ENCODE results near the gene PRDM10.
A peak's percentile ranks its signal among the peaks of the same experiment; 100 is the strongest.

PRDM10 gene

DNA sequence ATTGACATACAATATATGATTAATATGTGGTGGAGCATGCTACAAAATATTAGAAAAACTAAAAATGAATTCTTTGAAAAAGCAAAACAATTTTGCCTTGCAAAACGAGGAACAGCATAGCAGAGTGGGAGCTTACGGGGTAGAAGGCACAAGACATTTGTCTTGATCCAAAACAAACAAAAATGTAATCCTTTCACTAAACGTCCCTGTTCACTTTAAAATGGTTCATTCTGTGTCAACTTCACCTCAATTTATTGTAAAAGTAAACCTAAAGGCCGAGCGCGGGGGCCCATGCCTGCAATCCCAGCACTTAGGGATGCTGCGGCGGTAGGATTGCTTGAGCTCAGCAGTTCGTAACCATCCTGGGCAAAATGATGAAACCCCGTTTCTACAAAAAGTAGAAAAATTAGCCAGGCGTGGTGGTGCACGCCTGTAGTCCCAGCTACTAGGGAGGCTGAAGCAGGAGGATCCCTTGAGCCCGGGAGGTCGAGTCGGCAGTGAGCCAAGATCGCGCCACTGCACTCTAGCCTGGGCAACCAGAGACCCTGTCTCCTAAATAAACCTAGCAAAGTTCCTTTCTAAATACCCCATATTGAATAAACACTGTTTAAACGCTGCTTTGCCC lies 2.0 kb downstream of the PRDM10 start:
- TF ChIP-seq GATA1 (IDR thresholded peaks at IDR 0.05; ENCODE audit: low read depth, low read length): no peak
- TF ChIP-seq POLR2A (IDR thresholded peaks at IDR 0.05; ENCODE audit: low read length): no peak
- DNase-seq: peak in 1 of 2 experiments; percentile 39

DNA sequence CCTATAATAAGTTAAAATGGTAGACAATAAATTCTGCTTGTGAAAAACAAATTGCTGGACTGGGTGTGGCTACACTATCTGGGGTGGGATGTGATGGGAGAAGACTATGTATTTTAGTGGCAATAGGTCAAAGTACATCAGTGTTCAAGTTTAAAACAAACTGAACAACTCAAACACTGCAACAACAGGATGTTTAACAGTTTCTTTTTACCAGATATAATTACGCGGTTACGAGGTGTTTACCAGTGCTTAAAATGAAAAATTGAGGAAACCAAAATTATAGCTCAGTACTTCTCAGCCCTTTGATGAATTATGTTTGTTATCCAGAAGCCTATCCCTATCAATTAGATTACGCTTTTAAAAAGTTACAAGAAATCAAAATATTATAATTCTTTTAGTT lies 3.2 kb downstream of the PRDM10 start:
- no peak for TF ChIP-seq POLR2A (IDR thresholded peaks at IDR 0.05; ENCODE audit: low read length)
- no peak for TF ChIP-seq GATA1 (IDR thresholded peaks at IDR 0.05; ENCODE audit: low read depth, low read length)
- DNase-seq: peak in 1 of 2 experiments; percentile 13

GRCh38 chr11:129998905-129999304 lies 3.7 kb downstream of the PRDM10 start:
- TF ChIP-seq POLR2A (IDR thresholded peaks at IDR 0.05; ENCODE audit: low read length) (no peak), GATA1 (IDR thresholded peaks at IDR 0.05; ENCODE audit: low read depth, low read length) (no peak)
- DNase-seq: no peak

DNA sequence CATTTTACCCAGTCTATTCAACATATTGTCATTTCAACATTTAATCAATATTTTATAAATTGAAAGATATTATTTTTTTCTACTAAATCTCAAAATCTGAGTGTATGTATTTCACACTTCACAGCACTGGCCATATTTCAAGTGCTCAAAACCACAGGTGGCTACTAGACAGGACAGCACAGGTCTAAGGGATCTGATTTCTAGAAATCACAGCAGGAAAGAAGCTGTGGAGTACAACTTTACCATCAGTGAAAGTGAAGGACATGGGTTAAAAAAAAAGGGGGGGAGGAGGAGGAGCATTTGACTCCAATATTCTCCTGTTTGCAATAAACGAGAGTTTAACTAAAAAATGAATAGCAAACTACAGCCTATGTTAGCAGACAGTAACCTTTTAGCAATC lies 4.5 kb downstream of the PRDM10 start:
- TF ChIP-seq GATA1 (IDR thresholded peaks at IDR 0.05; ENCODE audit: low read depth, low read length): no peak
- TF ChIP-seq POLR2A (IDR thresholded peaks at IDR 0.05; ENCODE audit: low read length): no peak

DNA sequence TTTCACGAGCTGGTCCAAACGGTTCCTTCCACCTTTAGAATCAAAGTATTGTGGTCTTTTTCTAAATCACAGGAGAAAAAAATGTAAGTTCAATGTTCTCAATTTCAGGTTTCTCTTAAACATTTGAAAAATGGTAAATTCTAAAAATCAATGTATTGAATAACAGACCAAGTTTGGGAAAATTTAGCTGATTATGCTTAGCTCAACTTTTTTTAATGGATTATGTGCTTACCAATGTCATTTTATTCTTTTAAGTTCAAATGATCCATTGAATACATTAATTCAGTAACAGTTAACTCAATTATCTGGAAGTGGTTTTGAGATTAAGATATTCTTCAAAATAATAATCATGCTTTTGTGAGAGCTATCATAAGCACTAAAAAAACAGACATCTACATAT lies 5.1 kb downstream of the PRDM10 start:
- TF ChIP-seq POLR2A (IDR thresholded peaks at IDR 0.05; ENCODE audit: low read length) (no peak), GATA1 (IDR thresholded peaks at IDR 0.05; ENCODE audit: low read depth, low read length) (no peak)
- no peak for DNase-seq

More for the DNA sequence above, 4.5 kb downstream of the PRDM10 start:
- DNase-seq: no peak

DNA sequence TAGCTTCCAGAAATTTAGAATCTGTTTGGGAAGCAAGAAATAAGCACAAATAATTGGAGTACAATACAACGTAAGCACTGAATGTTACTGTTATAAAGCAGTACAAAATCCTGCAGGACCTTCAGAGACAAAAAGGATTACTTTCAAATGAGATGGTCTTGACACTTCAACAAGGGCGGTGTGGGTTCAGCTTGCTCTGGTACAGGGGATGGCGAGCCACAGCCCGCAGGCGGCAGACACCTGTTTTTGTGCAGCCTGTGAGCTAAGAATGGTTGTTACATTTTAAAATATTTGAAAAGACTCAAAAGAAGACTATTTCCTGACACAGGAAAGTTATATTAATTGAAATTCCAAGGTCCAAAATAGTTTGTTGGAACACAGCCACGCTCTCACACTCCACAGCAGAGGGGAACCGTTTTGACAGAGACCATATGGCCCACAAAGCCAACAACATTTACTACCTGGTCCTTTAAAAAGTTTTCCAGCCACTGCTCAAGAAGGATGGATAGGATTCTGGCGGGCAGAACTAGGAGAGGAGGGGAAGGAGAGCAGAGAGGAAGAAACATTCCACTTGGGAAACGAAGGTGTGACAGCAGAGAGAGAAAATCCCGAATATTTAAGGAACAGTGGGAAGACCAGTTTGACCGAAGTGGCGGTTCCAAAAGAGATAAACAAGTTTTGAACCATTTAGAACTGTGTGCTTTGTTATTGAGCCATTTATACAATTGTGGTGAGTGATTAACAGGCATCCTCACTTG lies 6.3 kb downstream of the PRDM10 start:
- TF ChIP-seq GATA1 (IDR thresholded peaks at IDR 0.05; ENCODE audit: low read depth, low read length): no peak
- TF ChIP-seq POLR2A (IDR thresholded peaks at IDR 0.05; ENCODE audit: low read length): no peak
- DNase-seq: no peak

DNA sequence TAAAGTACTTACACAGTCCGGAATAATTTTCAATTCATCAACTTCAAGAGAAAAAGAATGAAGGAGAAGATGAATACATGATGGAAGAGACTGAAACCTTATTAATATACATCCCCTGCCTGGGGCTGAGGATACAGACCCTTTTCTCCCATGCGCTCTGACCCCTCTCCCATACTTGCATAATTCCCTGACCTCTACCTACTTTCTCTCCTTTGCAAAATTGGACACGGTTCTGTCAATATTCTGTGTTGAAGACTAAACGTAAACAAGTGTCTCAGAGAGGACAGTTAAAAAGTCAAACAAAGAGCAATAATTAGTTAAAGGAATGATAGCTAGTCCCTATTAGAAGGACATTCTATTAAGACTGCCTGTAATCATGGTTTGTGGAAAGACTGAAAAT lies 7.5 kb downstream of the PRDM10 start:
- TF ChIP-seq GATA1 (IDR thresholded peaks at IDR 0.05; ENCODE audit: low read depth, low read length) (no peak), POLR2A (IDR thresholded peaks at IDR 0.05; ENCODE audit: low read length) (no peak)

DNA sequence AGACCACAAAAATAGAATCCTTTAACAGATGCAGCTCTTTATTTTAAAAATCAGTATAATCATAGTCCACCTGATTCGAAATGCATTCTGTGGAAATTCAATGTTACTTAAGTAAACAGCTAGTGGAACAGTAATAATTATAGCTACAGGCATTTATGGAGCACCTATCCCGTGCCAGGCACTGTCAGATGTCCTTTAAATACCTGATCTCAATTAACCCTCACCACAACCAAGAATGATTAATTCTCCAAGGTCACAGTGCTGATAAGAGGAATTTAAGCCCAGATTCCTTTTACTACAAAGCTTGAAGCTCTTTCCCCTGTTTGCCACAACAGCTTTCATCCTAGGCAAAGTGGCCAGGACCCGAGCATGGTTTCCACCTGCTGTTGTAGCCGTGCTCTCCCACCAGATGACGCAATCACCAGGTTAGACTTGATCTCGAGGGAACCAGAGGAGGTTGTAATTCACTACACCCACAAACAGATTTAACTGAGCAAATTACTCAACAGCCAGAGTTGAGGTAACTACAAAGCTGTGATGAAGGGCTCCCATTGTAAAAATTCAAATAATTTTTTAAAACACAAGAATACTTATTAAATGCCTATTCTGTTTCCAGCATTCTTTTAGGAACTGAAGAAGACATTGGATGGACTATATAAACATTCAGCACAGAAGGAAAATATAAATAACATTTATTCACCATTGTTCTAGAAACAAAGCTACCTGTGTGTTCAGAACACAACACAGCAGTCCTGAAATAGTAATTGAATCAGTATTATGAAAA lies 10.3 kb downstream of the PRDM10 start:
- peak; percentile 47 to 54 for DNase-seq
- no peak for TF ChIP-seq POLR2A (IDR thresholded peaks at IDR 0.05; ENCODE audit: low read length)
- no peak for TF ChIP-seq GATA1 (IDR thresholded peaks at IDR 0.05; ENCODE audit: low read depth, low read length)

More for the DNA sequence above, 7.5 kb downstream of the PRDM10 start:
- no peak for DNase-seq

DNA sequence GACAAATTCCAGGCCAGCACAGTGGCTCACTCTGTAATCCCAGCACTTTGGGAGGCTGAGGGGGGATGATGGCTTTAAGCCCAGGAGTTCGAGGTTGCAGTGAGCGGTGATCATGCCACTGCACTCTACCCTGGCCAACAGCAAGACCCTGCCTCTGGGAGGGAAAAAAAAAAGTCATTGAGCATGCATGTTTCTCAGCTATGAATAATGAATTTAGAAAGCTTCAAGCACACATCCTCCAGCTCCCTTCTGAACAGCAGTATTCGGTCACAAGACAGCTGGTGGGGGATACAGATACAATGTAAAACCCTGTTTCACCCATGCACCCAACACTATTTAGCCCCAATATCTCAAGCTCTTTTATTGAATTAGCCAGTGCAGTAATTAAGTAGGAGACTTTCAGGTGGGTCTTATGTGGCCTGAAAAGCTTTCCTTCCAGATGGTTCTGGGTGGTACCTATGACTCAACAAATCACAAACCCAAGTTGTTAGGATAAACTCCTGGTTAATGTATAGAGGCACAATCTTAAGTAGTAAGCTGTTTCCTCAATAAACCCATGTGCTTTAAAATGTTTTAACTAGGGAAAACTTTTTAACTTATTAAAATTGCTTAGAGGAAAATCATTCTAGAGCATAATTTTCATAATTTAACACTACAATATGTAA lies 13.4 kb downstream of the PRDM10 start:
- no peak for TF ChIP-seq GATA1 (IDR thresholded peaks at IDR 0.05; ENCODE audit: low read depth, low read length)
- no peak for TF ChIP-seq POLR2A (IDR thresholded peaks at IDR 0.05; ENCODE audit: low read length)
- DNase-seq: peak in 1 of 2 experiments; percentile 8

DNA sequence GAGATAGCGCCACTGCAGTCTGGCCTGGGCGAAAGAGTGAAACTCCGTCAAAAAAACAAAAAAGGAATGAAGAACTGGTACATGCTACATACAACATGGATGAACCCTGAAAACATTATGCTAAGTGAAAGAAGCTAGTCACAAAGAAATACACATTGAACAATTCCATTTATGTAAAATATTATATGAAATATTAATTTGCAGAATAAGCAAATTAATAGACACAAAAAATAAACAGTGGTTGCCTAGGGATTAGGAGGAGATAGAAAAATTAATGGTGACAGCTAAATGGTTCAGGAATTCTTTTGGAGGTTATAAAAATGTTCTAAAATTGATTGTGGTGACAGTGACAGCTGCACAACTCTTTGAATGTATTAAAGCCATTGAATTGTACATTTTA lies 14.7 kb downstream of the PRDM10 start:
- TF ChIP-seq GATA1 (IDR thresholded peaks at IDR 0.05; ENCODE audit: low read depth, low read length) (no peak), POLR2A (IDR thresholded peaks at IDR 0.05; ENCODE audit: low read length) (no peak)
- DNase-seq: no peak

GRCh38 chr11:129985823-129986222 lies 16.8 kb downstream of the PRDM10 start:
- DNase-seq: no peak
- no peak for TF ChIP-seq POLR2A (IDR thresholded peaks at IDR 0.05; ENCODE audit: low read length)
- TF ChIP-seq GATA1 (IDR thresholded peaks at IDR 0.05; ENCODE audit: low read depth, low read length): no peak

DNA sequence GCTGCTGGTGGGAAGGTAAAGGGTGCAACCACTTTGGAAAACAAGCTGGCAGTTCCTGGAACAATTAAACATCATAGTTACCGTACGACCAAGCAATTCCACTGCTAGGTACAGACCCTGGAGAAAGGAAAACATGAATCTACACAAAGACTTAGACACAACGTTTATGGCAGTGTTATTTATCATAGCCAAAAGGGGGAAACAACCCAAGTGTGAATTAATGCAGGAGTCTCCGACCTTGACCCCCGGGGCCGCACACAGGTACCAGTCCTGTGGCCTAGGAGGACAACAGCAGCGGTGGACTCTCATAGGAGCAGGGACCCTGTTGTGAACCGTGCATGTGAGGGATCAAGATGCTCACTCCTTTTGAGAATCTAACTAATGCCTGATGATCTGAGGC lies 22.5 kb downstream of the PRDM10 start:
- DNase-seq: no peak
- no peak for TF ChIP-seq POLR2A (IDR thresholded peaks at IDR 0.05; ENCODE audit: low read length)
- no peak for TF ChIP-seq GATA1 (IDR thresholded peaks at IDR 0.05; ENCODE audit: low read depth, low read length)

- no peak for TF ChIP-seq POLR2A (IDR thresholded peaks at IDR 0.05; ENCODE audit: low read length)
- TF ChIP-seq GATA1 (IDR thresholded peaks at IDR 0.05; ENCODE audit: low read depth, low read length): no peak
- DNase-seq: no peak
Observed at GRCh38 chr11:129979046-129979605, 23.5 kb downstream of the PRDM10 start.

Measured in erythroblast (primary cell).